OCI-LY7 (cell line): ENCODE data around the gene CMPK2.
"Not testable (repeated sequence)": the region's sequence is repeated elsewhere in the genome, so short reads cannot be mapped to it uniquely, and the experiment has no call there.

ENCODE experiments used
- CTCF ChIP-seq: fragments of 200-600 bp; sonication (generic); conservative IDR thresholded peaks from 2 replicates; pipeline ENCODE4 v1.5.1; 2014; ENCODE audit warnings: mild to moderate bottlenecking, antibody characterized with exemption, low read length, moderate library complexity, mixed read lengths
- EZH2phosphoT487 ChIP-seq: fragments of 200-600 bp; sonication (generic); IDR thresholded peaks from 2 replicates; pipeline ENCODE4 v1.6.1; 2018; ENCODE audit warnings: low read depth, borderline replicate concordance, mild to moderate bottlenecking, mixed run types, antibody characterized with exemption, low read length, moderate library complexity, mixed read lengths

GRCh38 chr2:6902581-6902980 lies 36.9 kb upstream of the CMPK2 start:
- TF ChIP-seq CTCF, EZH2phosphoT487: not testable (repeated sequence)
